NCI-H1048 (cell line): ENCODE measurements around the gene LAMB1.
"Not testable (repeated sequence)": the region's sequence is repeated elsewhere in the genome, so short reads cannot be mapped to it uniquely, and the experiment has no call there.

Experiments
- DNase-seq: peaks from one replicate; lab custom pipeline; 2025; lab: John Stamatoyannopoulos, UW

LAMB1 gene

DNA sequence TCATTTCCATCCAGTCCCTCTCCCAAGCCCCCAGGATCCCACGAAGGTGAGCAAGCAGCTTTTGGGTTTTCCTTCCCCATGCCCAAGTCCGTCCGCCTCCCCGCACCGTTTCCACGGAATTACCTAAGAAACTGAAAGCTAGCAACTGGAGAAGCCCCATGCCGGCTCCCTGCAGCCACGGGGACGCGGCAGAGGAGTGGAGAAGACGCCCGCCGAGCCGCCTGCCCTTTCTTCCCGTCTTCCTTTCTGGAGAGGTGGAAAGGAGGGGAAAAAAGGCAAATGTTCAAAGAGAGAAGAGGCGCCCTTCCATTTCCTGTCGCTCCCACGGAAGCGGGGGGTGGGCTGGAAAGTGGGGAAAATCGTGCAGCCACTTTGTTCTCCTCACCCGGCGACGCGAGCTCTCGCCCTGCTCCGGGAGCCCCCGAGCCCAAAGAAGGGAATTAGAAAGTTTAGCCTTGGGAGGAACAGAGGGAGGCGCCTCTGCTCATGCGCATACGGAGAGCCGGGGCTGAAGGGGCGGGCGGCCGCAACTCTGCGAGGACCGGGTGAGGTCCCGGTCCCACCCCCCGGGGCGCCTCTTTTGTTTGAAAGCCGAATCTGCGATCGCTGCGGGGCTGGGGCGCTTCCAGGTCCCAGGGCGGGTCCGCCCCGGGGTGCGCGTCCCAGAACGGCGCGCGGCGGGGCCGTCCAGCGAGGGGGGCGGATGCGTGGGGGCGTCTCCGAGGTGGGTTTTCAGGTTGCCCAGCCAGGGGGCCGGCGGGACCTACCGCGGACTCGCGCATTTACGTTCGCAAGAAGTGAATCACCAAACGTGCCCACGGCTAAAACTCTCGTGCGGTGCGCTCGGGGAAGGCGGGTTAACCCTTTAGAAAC lies at the start of gene LAMB1:
Gene LAMB1, minus strand, starts transcription at position 436 of the 873 bp plus-strand sequence. Its CDS starts 276 bp downstream, at position 160.
- DNase-seq: peak; percentile 51

DNA sequence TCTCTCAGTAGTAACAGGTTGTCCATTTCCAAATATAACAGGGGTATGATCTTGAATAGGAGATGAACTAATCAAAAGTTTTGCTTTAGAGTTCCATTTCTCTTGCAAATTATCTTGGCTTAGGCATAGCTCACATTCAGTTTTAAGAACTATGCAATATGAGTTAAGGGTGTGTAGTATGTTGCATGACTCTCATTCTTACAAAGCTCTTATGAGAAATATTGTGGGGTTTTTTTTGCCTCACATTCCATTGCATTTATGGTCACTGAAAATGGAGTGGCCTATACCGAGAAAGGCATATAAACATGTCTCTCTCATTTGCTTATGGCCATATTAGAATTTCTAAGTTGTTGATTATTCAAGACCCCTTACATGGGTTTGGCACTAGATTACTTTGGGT lies 48.5 kb upstream of the LAMB1 start:
- DNase-seq: no peak

DNA sequence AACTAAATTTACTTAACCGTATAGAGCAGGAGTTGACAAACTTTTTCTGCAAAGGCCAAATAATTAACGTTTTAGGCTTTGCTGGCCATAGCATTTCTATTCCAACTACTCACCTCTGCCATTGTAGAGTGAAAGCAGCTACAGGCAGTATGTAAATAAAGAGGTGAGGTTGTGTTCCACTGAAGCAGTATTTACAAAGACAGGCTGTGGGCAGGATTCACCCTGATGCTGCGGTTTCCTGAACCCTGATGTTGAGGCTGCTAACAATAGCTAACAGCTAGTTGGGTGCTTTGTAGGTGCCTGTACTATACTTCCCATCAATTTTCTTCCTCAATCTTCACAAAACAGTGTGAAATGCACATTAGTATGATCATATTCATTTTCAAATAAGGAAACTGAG lies 47.0 kb upstream of the LAMB1 start:
- DNase-seq: no peak

DNA sequence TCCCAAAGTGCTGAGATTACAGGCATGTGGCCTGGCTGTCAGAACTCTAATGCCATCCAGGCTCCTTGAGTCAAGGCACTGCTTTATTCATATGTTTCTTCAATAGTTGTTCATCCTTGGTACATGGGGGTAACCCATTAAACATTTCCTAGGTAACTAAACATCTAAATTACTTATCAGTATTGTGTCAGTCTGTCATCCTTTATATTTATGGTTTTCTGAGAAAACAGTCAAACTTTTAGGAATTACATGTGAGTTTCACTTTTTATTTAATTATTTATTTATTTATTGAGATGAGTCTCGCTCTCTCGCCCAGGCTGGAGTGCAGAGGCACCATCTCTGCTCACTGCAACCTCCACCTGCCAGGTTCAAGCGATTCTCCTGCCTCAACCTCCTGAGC lies 45.5 kb upstream of the LAMB1 start:
- DNase-seq: no peak

DNA sequence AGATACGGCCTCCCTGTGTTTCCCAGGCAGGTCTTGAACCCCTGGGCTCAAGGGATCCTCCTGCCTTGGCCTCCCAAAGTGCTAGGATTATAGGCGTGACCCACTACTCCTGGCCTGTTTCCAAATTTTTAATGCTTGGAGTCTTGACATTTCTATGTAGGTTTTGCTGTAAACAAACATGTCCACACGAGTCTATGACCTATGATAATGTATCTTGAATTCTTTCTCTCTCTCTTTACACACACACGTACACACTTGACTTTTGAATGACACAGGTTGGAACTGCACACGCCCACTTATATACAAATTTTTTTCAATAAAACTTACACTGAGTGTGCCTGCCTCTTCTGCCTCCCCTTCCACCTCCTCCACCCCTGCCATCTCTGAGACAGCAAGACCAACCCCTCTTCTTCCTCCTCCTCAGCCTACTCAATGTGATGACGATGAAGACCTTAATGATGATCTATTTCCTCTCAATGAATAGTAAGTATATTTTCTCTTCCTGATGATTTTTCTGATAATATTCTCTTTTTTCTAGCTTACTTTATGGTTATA lies 44.1 kb upstream of the LAMB1 start:
- no peak for DNase-seq

DNA sequence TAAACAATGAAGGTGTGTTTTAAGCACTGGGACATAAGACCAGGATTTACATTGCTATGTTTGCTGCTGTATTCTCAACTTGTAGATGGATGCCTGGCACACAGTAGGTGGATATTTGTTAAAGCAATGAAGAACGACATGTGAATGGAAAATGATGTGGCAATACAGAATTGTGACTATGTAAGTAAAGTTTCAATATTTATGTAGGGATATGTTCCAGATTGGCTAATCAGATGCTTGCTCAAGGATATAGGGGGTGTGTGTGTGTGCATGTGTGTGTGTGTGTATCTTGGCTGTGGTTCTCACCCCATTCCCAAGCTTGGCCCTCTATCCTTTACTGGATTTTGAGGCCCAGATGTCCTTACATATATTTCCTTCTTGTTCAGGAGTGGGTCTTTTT lies 42.7 kb upstream of the LAMB1 start:
- DNase-seq: no peak

DNA sequence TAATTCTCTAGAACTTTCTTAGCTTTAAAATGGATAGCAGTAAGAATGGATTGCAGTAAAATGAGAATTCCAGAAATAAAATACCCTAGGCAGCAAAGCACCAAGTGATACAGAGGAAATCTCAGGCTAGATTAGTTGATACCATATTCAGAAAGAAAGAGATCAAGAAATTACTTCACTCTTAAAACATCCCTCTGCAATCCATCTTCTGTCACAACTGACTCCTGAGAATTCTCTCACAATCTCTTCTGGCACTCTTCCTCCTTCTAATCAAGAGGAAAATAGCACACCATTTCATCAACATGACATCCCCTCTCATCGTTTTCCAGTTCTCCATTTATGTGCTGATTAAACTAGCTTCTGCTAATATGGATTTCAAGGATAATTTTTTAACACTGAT lies 42.2 kb upstream of the LAMB1 start:
- DNase-seq: no peak

DNA sequence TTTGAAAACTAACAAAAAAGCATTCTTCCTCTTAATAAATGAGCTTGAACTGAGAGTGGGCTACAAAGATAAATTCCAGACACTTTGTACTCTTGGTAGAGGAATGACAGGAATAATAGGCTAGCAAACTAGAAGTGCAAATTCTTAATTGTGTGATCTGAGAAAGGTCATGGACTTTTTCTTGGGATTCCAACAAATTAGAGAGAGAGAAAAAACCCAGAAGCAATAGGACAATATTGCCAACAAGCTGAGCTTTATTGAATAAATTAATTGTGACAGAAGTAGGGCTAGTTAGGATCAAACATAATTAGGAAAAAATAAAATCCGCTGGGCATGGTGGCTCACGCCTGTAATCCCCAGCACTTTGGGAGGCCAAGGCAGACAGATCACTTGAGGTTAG lies 41.4 kb upstream of the LAMB1 start:
- no peak for DNase-seq

DNA sequence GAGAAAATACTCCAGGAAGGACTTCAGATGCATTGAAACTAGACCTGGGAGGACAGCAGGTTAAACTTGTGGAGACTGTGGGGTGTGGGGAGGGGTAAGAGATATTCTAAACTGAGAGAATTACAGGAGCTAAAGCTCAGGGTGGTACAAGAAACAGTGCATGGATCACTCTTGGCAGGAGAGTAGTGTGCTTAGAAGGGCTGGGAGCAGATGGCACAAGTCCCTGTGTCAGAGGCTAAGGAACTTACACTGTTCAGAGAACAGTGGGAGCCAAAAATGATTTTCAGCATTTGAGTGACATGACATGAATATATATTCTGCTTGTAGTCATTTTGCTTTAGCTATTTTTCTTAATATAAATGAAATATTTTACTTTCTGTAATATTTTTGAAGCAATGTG lies 36.0 kb upstream of the LAMB1 start:
- no peak for DNase-seq

DNA sequence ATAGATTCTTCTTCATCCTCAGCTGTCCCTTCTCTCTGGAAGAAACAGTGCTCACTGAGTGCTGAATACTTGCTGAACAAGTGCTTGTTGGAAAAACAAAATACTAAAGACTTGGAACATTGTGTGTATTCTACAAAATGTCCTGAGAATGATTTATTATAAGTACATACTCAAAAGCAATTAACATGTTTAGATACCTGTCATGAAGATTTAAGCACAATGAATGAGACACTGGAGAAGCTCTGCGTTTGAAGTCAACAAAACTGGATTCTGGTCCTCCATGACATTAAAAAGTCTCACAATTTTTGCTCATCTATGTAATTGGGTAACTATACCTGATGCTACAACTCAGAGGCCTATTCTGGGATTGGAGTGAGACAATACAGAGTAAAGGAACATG lies 34.8 kb upstream of the LAMB1 start:
- DNase-seq: no peak

DNA sequence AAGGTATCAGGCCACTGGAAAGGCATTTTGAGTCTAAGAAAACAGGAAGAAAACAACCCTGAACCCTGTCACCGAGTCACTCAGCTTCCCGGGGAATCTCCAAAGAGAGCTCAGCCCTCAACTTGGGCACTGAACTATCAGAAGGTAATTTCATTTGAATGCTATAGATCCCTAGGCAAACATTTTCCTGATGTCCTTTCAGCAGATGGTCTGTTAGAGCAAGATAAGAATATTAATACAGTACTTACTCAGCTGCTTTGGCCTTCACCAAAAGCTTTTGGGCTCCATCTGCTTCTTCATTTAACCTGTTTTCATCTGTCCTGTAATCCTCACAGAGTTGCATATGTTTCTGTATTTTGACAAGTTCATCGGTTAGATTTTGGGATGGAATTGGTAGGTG lies 34.2 kb upstream of the LAMB1 start:
- no peak for DNase-seq

DNA sequence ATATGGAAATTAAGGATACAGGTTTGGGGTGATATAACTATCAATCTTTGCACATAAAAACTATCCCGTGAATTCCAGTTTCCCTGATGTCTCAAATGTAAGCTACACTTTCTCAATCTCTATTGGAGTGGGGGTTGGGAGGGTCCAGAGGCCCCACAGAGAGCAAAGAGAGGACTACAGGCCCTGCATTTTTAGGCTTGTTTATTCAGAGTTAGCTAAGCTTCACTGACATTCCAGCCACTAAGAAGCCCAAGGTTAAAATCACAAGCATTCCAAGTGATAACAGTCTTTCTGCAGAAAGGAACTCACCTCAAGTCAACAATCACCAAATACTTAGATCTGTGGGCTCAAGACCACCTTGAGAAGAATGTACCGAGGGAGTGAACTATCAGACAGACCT lies 31.6 kb upstream of the LAMB1 start:
- no peak for DNase-seq

DNA sequence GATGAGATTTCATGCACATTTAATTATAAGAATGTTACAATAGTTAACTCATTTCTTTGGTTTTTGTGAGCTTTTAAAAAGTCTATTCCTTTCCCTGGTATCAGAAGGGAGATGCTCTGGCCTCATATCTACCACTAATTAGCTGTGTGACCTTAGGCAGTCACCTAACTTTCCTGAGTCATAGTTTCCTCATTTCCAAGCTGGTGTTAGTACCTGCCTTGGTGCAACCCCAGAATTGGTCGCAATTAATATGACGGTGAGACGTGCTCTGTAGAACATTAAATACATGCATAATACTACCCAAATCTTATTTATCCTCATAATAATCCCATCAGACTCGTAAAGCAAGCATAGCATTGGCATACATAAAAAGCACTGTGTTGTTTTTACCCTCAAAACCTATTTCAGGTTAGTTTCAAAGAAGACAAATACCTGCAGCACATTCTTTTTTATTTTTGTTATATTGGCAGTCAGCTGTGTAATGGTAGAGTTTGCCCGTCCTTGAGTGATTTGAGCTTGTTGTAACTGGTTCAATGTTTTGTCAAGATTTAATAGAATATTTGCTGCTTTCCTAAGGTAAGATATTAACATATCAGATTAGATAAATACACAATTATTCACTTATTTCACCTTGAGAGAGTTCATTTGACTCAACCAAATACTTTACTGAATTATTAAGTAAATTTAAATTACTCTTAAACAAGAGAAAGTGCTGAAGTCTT lies 31.0 kb upstream of the LAMB1 start:
- no peak for DNase-seq

DNA sequence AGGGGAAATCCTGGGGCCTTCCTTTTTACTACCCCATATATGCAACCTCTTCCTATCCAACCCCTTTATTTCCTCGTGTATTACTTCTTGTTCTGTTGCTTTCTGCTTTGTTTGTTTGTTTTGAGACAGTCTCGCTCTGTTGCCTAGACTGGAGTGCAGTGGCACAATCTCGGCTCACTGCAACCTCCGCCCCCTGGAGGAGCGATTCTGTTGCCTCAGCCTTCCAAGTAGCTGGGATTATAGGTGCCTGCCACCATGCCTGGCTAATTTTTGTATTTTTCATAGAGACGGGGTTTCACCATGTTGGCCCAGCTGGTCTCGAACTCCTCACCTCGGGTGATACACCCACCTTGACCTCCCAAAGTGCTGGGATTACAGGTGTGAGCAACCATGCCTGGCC lies 30.3 kb upstream of the LAMB1 start:
- DNase-seq: not testable (repeated sequence)

DNA sequence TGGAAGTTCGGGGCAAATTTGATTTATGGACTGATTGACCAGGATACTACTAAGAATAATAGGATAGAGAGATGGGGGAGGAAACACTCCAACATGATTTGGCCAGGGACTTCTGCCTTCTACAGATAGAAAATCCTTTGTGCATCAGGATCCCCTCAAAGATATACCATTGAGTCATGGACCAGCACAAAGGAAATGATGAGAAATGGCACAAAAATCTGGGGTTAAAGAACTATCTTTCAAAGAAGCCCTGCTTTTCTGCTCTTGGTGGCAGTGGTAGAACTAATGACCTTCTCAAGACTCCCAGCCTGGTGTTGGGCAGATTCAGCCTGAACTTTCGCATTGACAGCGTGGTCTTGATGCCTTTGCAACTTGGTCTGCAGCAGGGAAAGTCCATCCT lies 27.6 kb upstream of the LAMB1 start:
- DNase-seq: no peak

DNA sequence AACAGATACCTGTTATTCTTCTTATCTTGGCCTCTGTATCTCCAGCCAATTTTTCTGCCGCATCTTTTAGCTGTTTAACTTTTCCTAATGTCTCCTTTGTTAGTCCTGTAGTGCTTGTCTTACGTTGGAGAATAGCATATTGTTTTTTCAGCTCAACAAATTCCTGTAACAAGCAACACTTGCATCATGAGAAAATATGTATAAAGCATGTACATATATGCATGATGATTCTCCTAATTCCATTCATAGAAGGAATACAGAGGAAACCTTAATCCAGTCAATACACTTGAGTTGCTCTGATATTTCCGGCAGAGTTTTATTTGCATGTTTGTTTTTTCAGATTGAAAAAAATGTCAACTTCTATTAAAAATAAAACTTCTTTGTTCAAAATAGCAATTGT lies 26.1 kb upstream of the LAMB1 start:
- no peak for DNase-seq

DNA sequence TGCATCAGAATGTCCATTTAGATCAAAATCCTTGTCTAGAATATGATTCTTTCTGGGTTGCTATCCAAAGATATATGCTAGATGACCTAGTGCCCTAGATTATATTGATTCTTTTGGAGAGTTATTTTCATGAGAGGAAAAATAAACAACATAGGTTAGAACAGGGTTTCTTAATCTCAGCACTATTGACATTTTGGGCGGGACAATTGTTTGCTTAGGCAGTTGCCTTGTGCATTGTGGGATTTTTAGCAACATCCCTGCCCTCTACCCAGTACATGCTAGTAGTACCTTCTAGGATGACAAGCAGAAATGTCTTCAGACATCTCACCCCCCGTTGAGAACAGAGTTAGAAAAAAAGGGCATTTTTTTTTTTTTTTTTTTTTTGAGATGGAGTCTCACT lies 25.1 kb upstream of the LAMB1 start:
- DNase-seq: no peak

DNA sequence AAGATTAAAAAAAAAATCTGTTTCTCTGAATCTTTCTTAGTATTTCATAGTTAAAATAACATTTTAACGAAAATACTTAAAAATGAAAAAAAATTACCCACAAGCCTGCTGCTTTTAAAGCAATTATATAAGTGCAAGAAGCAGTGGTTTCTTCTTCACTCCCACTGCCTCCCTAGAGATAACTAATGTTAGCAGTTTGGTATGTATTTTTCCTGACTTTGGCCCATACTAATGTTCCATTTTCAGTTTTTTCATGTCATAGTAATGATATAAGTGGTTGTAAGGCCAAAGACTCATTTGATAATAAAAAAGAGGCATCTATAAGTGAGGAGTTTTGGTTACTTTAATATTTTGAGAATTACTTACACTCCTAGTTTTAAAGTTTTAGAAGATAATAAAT lies 24.3 kb upstream of the LAMB1 start:
- no peak for DNase-seq

DNA sequence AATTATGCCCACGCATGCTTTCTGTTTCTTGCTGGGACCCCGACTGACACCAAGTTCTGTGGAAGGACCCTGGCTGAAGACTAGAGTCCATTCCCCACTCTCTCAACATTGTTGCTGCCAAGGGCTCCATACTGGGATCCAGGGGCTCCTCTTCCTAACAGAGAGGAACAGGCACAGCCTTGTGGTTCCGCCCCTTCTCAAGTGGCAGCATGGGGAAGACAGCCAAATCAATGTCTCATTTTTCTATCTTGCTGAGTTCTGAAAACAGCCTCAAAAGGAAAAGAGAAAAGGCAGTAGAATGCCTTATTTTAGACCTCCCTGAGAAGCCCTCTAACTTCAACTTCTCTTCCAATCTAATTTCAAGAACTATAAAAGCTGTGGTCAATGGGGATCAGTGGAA lies 23.7 kb upstream of the LAMB1 start:
- no peak for DNase-seq

DNA sequence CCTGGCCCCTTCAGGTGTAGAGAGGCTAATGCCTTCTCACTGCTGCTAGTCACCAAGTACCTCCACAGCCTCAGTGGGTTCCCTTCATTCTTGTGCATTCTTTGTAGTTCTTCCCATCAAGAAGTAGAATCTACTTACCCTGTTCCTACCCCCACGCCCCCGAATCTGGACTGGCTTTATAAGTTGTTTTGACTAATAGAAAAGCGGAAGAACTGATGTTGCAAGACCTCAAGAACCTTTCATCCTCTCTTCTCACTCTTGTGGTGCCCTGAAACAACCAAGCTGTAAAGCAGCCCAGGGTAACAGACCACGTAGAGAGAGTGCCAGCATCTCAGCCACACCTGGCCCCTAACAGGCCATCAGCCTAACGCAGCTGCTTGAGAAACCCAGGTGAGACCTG lies 23.2 kb upstream of the LAMB1 start:
- DNase-seq: no peak

DNA sequence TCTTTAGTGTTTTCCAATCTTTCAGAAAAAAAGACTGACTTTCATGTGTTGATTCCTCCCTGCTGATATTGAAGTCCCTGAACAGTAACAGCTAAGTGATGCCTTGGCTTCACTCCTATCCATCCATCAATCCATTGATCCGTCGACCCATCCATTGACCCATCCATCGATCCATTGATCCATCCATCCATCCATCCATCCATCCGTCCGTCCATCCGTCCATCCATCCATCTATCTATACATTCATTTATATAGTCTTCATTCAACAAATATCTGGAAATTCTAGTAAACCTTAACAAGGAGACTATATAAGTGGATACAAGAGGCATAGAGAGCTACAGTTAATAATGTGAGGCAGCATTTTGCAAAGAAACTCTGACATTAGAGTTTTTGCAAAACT lies 21.6 kb upstream of the LAMB1 start:
- DNase-seq: no peak

DNA sequence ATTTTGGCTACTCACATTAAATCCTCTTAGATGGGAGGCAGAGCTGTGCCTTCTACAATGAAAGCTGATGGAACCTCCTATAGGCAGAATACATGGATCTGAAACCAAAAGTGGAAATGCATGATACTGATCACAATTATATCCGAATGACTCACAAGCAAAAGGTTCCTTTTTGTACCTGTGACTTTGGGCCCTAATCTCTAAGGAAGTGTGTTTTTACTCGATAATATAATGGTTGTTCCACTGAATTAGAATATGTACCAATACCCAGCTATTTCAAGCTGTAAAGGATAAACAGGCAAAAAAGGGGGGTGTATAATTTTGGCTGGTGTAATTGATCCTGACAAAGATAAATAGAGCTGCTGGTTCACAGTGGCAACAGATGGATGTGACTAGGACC lies 17.6 kb upstream of the LAMB1 start:
- DNase-seq: no peak

DNA sequence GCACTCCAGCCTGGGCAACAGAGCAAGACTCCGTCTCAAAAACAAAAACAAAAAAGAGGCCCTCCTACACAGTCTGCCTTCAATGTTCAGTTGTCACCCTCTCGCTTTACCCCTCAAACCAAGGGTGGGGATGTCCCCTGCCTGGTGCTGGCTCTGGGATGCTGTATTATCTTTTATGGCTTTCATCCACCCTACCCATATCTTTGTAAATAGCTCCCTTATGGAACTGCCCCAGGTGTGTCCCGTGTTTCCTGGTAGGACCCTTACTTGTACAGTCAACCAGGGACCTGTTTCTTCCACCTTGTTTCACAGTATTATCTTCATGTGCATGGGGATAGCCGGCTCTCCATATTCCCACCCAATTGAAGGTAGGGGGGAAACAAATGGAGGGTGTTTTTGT lies 15.7 kb upstream of the LAMB1 start:
- DNase-seq: no peak
